WERI-Rb-1 (cell line): ENCODE data around the gene ERG.

Experiments used
- DNase-seq: peaks from one replicate; pipeline ENCODE4 v3.0.0-alpha.2; 2020
- H3K27ac ChIP-seq: fragments of 250-450 bp; sonication (Bioruptor Pico); 2 replicates; pipeline ENCODE4 v1.5.1; 2020; ENCODE audit warnings: mild to moderate bottlenecking, moderate library complexity
- H3K27me3 ChIP-seq: fragments of 250-450 bp; sonication (Bioruptor Pico); 2 replicates; pipeline ENCODE4 v1.5.1; 2021; ENCODE audit warnings: mild to moderate bottlenecking, low read depth, moderate library complexity; ENCODE audit not compliant: insufficient read depth, severe bottlenecking
- H3K36me3 ChIP-seq: fragments of 250-450 bp; sonication (Bioruptor Pico); 2 replicates; pipeline ENCODE4 v1.5.1; 2020; ENCODE audit warnings: mild to moderate bottlenecking, moderate library complexity
- H3K4me3 ChIP-seq: 2 replicates; pipeline ENCODE4 v1.5.1; 2011; ENCODE audit warnings: low read depth, mild to moderate bottlenecking, control low read depth, low read length
- H3K9me3 ChIP-seq: fragments of 250-450 bp; sonication (Bioruptor Pico); 2 replicates; pipeline ENCODE4 v1.5.1; 2021; ENCODE audit warnings: mild to moderate bottlenecking, moderate library complexity; ENCODE audit not compliant: severe bottlenecking
- CTCF ChIP-seq: IDR thresholded peaks from 2 replicates; pipeline ENCODE4 v1.5.1; 2011; ENCODE audit warnings: low read depth, mild to moderate bottlenecking, control low read depth, inconsistent platforms, low read length

ERG gene

GRCh38 chr21:38388647-38389353 lies 109.5 kb downstream of the ERG start:
- no peak for TF ChIP-seq CTCF
- Histone ChIP-seq H3K9me3 (no peaks in the 10 kb centered on the region), H3K4me3 (no peak overlapping the region), H3K36me3 (no peaks in the 10 kb centered on the region), H3K27me3 (no peaks in the 10 kb centered on the region), H3K27ac (no peak overlapping the region)
- DNase-seq, result no peak

- H3K27ac ChIP-seq, result no peak overlapping the region
- no peaks in the 10 kb centered on the region for H3K9me3 ChIP-seq
Measured at GRCh38 chr21:38388203-38388602, 110.1 kb downstream of the ERG start.

GRCh38 chr21:38386967-38387366 lies 111.3 kb downstream of the ERG start:
- Histone ChIP-seq H3K27ac (no peak overlapping the region), H3K4me3 (no peak overlapping the region), H3K27me3 (no peaks in the 10 kb centered on the region), H3K36me3 (no peaks in the 10 kb centered on the region), H3K9me3 (no peaks in the 10 kb centered on the region)
- no peak for DNase-seq
- no peak for TF ChIP-seq CTCF

More at GRCh38 chr21:38388203-38388602, 110.1 kb downstream of the ERG start:
- Histone ChIP-seq H3K36me3 (no peaks in the 10 kb centered on the region), H3K27me3 (no peaks in the 10 kb centered on the region), H3K4me3 (no peak overlapping the region)
- no peak for TF ChIP-seq CTCF
- no peak for DNase-seq

GRCh38 chr21:38385427-38386175 lies 112.7 kb downstream of the ERG start:
- Histone ChIP-seq H3K27ac (no peak overlapping the region), H3K27me3 (no peaks in the 10 kb centered on the region)
- no peak for DNase-seq

GRCh38 chr21:38384675-38385426 lies 113.4 kb downstream of the ERG start:
- Histone ChIP-seq H3K27me3 (no peaks in the 10 kb centered on the region), H3K27ac (peak overlapping the region; percentile 39), H3K36me3 (no peaks in the 10 kb centered on the region), H3K4me3 (no peak overlapping the region), H3K9me3 (no peaks in the 10 kb centered on the region)
- no peak for TF ChIP-seq CTCF
- DNase-seq, result no peak

More at GRCh38 chr21:38385427-38386175, 112.7 kb downstream of the ERG start:
- Histone ChIP-seq H3K36me3 (no peaks in the 10 kb centered on the region), H3K9me3 (no peaks in the 10 kb centered on the region), H3K4me3 (no peak overlapping the region)
- TF ChIP-seq CTCF, result no peak
